Ishikawa (cell line): ENCODE results near the gene ZNF664.

Source experiments
- CEBPB ChIP-seq: IDR thresholded peaks from 2 replicates; pipeline ENCODE4 v1.6.1; 2012
- CREB1 ChIP-seq: IDR thresholded peaks from 2 replicates; pipeline ENCODE4 v1.6.1; 2012; ENCODE audit warnings: low read depth
- EGR1 ChIP-seq: IDR thresholded peaks from 2 replicates; pipeline ENCODE4 v1.6.1; 2012
- EP300 ChIP-seq: IDR thresholded peaks from 2 replicates; pipeline ENCODE4 v1.6.1; 2012; ENCODE audit warnings: borderline replicate concordance
- FOXM1 ChIP-seq: IDR thresholded peaks from 2 replicates; pipeline ENCODE4 v1.6.1; 2012; ENCODE audit warnings: low read depth, borderline replicate concordance
- MAX ChIP-seq: IDR thresholded peaks from 2 replicates; pipeline ENCODE4 v1.6.1; 2012
- NFIC ChIP-seq: IDR thresholded peaks from 2 replicates; pipeline ENCODE4 v1.6.1; 2012
- RAD21 ChIP-seq: IDR thresholded peaks from 2 replicates; pipeline ENCODE4 v1.6.1; 2012; ENCODE audit warnings: low read depth
- REST ChIP-seq: IDR thresholded peaks from 2 replicates; pipeline ENCODE4 v1.6.1; 2012; ENCODE audit warnings: low read depth, mild to moderate bottlenecking
- TAF1 ChIP-seq: IDR thresholded peaks from 2 replicates; pipeline ENCODE4 v1.6.1; 2012; ENCODE audit warnings: low read depth, mild to moderate bottlenecking
- TCF12 ChIP-seq: IDR thresholded peaks from 2 replicates; pipeline ENCODE4 v1.6.1; 2012; ENCODE audit warnings: low read depth
- TEAD4 ChIP-seq: IDR thresholded peaks from 2 replicates; pipeline ENCODE4 v1.6.1; 2012
- USF1 ChIP-seq: IDR thresholded peaks from 2 replicates; pipeline ENCODE4 v1.6.1; 2012
- YY1 ChIP-seq: IDR thresholded peaks from 2 replicates; pipeline ENCODE4 v1.6.1; 2012; ENCODE audit warnings: low read depth

- TF ChIP-seq TEAD4 (no peak), CEBPB (no peak), REST (no peak), USF1 (no peak), RAD21 (no peak), EP300 (no peak), NFIC (no peak), TCF12 (no peak), TAF1 (no peak), FOXM1 (no peak), MAX (no peak), EGR1 (no peak), YY1 (no peak), CREB1 (no peak)
Observed at GRCh38 chr12:124025661-124026060, 52.6 kb downstream of the ZNF664 start.
